Ovary (tissue), 3 donors: ENCODE measurements around the gene GNPDA2.

Experiments
- CTCF ChIP-seq, 3 donors: fragments of 450-650 bp in 2 of 3; fragments of 200-600 bp in 1 of 3; IDR thresholded peaks; one replicate each; pipeline versions ENCODE4 v1.5.1 to v1.8.0; 2016 to 2022; ENCODE audit warnings: antibody characterized with exemption in 3 of 3, mild to moderate bottlenecking in 1 of 3
- POLR2A ChIP-seq: fragments of 450-650 bp; IDR thresholded peaks from one replicate; pipeline ENCODE4 v1.6.1; 2017; ENCODE audit warnings: antibody characterized with exemption, mild to moderate bottlenecking, moderate library complexity
- donor health status: DM: no; HTN: no; CAD: no.

DNA sequence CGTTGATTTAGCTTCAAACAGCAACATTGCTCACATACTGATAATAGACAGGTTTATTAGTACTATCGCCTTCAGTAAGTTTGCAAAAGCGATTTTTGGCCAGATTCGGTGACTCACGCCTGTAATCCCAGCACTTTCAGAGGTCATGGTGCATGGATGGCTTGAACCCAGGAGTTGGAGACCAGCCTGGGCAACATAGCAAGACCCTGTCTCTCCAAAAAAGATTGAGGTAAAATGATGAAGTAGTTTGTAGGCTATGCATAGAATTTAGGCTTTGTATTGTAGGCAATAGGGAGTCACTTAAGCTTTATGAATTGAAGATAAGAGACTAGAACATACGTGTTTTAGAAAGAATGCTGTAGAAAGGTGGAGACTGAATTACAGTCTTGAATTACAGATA, 1.1 kb upstream of the GNPDA2 start:
- TF ChIP-seq CTCF (IDR thresholded peaks at IDR 0.05) (no peak), POLR2A (no peak)
